NCI-H69 (cell line): ENCODE data around the gene MYADML2.

Source experiments
- DNase-seq: peaks from one replicate; lab custom pipeline; 2025; lab: John Stamatoyannopoulos, UW

The MYADML2 gene

DNA sequence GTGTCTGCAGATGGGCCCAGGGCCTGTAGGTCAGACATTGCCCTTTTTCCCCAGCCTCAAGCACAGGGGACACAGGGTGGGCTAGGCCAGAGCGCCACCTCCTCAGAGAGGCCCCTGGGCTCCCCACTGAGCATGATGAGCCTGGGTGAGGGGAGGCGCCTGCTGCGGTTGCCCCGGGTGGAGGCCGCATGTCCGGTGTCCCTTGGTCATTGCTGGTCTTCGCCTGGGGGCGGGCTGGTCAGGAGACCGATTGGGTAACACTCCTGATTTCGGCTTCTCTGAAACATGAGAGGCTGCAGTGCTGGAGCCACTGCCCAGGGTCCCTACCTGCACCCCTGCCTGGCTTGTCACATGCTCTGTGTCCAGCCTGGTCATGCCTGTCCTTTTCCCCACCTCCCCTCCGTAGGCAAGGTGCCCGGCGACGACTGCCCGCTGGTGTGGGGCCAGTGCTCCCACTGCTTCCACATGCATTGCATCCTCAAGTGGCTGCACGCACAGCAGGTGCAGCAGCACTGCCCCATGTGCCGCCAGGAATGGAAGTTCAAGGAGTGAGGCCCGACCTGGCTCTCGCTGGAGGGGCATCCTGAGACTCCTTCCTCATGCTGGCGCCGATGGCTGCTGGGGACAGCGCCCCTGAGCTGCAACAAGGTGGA lies 47.4 kb downstream of the MYADML2 start:
- DNase-seq: no peak

DNA sequence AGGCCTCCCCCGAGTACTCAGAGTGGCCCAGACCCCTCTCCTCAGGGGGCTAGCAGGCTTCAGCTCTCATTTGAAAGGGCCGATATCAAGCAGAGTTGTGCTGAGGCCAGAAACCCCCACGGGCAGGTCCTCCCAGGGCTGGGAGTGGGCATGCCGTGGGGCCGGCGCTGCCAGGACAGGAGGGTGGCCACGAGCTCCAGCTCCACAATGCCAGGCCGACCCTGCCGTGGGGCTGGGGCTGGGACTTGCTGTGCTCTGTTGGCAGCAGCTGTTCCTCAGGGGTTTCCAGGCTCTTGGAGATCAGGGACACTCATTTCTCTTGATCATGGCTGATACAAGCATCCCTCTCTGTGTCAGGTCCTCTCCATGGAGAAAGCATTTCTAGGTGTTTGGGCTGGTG lies 48.1 kb downstream of the MYADML2 start:
- DNase-seq: no peak

DNA sequence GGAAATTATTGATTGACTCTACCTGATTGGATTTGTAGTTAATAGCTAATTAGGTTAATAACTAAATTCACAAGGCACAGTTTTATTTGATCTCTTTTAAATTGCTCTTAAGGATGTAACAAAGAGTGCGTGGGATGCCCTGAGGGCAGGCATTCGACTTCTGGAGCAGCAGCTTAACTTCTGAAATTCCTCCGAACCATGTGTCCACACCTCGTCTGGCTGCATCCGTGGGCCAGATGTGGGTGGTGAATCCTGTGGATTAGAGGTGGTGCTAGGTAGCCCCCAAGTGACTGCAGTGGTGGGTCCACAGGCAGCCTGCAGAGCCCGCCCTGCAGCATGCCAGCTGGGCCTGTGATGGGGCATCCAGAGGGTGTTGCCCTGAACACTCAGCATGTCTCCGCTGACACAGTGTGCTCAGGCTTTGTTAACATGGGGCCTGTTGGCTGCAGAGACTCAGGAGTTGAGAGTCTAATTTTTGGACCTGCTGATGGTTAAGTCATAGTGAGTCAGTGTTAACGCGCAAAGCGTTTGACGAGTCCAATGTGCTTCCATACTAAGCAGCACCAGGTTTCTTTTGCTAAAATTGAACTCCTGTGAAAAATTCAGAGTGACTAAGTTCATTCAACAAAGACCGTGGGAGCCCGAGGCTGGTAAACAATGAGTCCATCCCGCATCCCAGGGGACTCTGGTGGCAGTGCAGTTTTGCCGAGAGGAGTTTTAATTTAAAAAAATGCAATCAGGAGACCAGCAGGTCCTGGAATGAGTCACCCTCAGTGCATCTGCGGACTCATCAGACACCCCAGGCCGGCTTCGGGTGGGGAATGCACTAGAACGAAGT lies 48.8 kb downstream of the MYADML2 start:
- DNase-seq: no peak

DNA sequence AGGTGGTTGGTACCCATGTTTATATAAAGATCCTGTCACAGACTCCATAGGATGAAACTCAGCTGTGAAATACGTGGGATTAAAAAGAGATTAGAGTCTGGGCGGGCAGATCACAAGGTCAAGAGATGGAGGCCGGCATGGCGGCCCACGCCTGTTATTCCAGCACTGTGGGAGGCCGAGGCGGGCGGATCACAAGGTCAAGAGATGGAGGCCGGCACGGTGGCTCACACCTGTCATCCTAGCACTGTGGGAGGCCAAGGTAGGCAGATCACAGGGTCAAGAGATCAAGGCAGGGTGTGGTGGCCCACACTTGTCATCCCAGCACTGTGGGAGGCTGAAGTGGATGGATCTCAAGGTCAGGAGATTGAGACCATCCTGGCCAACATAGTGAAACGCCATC lies 51.6 kb downstream of the MYADML2 start:
- no peak for DNase-seq

DNA sequence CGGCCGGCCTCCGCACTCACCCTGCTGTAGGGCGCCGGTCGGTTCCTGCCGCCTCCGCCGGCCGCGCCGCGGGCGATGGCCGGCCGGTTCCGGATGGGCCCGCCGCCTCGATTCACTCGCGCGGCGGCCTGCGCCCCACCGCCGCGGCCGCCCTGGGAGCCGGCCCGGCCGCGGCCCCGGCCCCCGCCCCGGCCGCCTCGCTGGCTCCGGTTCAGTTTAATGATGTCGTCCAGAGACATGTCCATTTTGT lies 55.8 kb downstream of the MYADML2 start:
- no peak for DNase-seq

DNA sequence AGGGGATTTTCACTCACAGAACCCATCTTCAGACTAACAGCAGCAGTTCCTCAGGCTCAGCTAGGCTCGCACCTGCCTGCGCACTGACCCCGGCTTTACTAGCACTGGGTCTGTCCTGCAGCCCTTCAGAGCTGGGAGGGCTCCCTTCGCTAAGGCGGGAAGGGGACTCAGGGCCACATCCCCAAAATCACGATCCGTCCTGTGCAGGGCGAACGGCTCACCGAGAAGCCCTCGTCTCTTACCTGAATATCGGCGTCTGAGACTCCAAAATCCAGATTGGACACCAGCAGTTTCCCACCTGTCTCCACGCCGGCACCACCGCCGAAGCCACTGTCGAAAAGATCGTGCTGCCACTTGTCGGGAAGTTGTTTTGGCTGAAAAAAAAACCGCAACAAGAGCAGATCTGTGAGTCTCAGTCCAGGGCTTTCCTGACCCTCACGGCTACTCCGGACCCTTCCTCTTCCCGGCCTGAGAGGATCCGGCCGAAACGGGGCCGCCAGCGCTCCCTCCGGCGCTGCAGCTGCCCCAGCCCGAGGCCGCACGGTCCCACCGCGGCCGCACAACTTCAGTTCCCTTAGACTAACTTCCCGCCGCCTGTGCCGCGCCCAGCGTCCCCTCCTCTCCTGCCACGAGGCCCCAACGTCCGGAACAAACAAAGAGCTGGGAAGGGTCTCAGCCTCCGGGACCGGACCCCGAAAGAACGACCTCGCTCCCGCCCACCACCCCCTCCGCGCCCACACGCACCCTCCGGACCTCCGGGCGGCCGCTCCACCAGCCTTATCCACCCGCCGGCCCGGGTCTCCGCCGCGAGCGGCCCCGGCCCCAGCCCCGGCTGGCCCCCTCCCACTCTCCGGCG lies 56.4 kb downstream of the MYADML2 start:
- peak; percentile 52 for DNase-seq
